ENCODE results near the gene AFAP1.

- TF ChIP-seq CTCF (IDR thresholded peaks at IDR 0.05), result no peak
- TF ChIP-seq POLR2A (IDR thresholded peaks at IDR 0.05), result no peak
- no peak for TF ChIP-seq EP300 (IDR thresholded peaks at IDR 0.05; ENCODE audit: low read depth)
- no peak for TF ChIP-seq POLR2AphosphoS5 (IDR thresholded peaks at IDR 0.05)
Measured at GRCh38 chr4:7818399-7818911, 121.2 kb downstream of the AFAP1 start.

Measured in transverse colon (tissue), 4 donors.